NCI-H2227 (cell line): ENCODE results near the gene GALNTL6.

ENCODE experiments used
- DNase-seq: peaks from one replicate; lab custom pipeline; 2025; ENCODE audit not compliant: unreplicated experiment; lab: John Stamatoyannopoulos, UW

Gene GALNTL6

GRCh38 chr4:171876636-171877035 is 63.4 kb downstream of the GALNTL6 start:
- no peak for DNase-seq

GRCh38 chr4:171880136-171880535 is 66.9 kb downstream of the GALNTL6 start:
- no peak for DNase-seq

- DNase-seq, result no peak
These were observed 76.5 kb downstream of the GALNTL6 start for GRCh38 chr4:171889681-171890080.

GRCh38 chr4:171891038-171891437 is 77.8 kb downstream of the GALNTL6 start:
- DNase-seq, result no peak

DNA sequence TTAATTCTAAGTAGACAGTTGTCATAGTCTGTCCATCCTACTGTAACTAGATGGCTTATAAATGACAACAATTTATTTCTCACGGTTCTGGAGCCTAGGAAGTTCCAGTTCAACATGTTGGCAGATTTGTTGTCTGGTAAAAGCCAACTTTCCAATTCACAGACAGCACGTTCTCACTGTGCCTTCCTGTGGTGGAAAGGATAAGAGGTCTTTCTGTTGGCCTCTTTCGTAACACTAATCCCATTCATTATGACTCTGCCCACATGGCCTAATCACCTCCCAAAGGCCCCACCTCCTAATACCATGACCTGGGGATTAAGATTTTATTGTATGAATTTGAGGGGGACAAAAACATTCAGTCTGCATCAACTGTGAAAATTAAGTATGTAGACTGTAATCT is 83.2 kb downstream of the GALNTL6 start:
- DNase-seq, result no peak

DNA sequence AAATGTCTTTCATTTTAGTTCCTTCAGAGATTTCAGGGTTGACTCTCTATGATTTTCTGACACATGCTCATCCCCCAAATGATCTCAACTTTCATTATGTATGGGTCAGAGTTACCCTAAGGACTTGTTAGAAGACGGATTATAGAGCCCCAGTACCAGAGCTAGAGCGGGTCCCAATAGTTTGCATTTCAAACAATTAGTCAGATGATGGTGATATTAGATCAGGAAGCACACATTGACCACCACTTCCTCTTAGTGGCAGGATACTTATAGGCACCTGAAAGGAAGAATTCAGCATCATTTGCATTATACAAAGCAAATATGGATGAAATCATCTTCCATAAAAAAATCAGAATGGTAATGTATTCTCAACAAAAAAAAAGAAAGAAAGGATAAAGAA is 106.1 kb downstream of the GALNTL6 start:
- DNase-seq, result no peak

- no peak for DNase-seq
These were observed 107.7 kb downstream of the GALNTL6 start for GRCh38 chr4:171920901-171921300.

- DNase-seq, result no peak
These were observed 111.7 kb downstream of the GALNTL6 start for GRCh38 chr4:171924746-171925376.

- DNase-seq, result no peak
These were observed 115.1 kb downstream of the GALNTL6 start for GRCh38 chr4:171928336-171928735.

DNA sequence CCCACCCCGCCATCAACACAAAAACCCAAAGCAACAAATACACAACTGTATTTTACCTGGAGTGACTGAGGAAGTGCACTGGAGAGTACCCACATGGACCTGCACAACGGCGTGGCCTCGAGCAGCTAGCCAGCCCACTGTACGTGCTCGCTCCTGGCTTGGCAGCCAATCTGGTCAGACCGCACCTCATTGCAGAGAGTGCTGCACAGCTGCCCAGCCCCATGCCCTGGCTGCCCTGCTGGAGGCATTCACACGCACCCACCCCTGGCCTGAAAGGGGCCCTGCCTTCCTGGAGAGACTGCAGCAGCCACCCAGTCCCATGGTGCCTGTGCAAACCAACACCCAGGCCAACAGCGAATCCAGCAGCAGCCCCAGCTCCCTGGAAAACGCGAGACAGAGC is 116.3 kb downstream of the GALNTL6 start:
- DNase-seq, result no peak

DNA sequence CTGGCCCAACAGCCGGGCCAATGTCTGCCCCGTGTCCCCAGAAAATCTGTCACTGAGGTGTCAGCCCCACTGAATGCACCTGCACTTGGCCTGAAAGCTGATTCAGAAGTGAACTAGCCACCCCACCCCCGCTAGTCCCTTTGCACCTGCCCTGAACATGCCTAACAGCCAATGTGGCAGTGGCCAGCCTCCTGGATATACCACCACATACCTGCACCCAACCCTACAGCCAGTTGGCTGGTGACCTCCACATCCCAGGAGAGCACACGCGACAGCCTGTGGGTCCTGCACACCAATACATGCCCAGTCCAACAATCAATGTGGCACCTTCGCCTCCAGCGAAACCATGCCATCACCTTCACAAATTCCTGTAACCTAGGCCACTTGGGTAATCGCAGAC is 116.7 kb downstream of the GALNTL6 start:
- DNase-seq, result no peak

- DNase-seq, result no peak
These were observed 119.0 kb downstream of the GALNTL6 start for GRCh38 chr4:171932238-171932637.

DNA sequence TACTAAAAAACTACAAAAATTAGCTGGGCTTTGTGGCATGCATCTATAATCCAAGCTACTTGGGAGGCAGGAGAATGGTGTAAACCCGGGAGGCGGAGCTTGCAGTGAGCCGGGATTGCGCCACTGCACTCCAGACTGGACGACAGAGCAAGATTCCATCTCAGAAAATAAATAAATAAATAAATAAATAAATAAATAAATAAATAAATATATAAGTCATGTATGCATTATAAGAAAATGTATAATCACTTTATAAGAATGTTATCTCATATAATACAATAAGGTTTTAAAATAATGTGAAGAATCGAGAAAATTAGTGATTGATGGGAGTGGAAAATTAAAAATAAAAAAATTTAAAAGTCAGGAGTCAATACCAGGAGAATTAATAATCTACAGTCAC is 127.5 kb downstream of the GALNTL6 start:
- no peak for DNase-seq

GRCh38 chr4:171947400-171947799 is 134.2 kb downstream of the GALNTL6 start:
- no peak for DNase-seq

- DNase-seq, result no peak
These were observed 134.8 kb downstream of the GALNTL6 start for GRCh38 chr4:171948038-171948437.

- no peak for DNase-seq
These were observed 141.4 kb downstream of the GALNTL6 start for GRCh38 chr4:171954650-171955049.

DNA sequence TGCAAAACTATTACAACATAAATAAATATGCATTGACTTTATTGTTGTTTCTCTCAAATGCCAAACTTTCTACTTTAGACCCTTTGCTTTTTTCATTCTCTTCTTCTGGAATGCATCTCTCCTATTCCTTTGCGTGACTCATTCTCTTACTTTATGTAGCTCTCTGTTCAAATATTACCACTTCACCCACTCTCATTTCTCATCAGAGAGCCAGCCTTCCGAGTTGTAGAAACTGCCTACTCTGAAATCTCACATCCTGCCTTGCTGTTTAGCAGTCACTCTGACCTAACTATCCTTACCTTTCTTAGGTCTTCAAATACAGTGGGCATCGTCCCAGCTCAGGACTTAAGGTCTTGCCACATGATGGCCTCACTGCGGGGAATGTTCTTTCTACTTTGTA is 143.5 kb downstream of the GALNTL6 start:
- DNase-seq, result no peak

- DNase-seq, result no peak
These were observed 148.9 kb downstream of the GALNTL6 start for GRCh38 chr4:171962110-171962509.

- no peak for DNase-seq
These were observed 153.2 kb downstream of the GALNTL6 start for GRCh38 chr4:171966356-171966755.

DNA sequence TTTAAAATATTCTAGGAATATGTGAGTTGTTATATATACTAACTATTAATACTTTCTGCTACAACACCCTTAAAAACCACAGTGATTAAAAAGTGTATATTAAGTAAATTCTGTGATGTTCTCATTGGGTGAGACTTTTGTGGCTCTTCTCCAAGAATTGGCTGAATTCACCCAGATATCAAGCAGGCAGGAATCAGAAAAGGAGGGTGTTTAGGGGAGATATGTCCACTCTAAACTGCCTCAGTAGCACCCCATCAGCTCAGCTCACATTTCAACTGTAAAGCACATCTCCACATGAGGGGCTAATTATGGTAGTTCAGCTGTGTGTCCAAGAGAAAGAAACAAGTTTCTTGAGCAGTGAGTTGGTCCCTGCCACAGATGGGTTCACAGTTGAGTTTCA is 165.0 kb downstream of the GALNTL6 start:
- no peak for DNase-seq

DNA sequence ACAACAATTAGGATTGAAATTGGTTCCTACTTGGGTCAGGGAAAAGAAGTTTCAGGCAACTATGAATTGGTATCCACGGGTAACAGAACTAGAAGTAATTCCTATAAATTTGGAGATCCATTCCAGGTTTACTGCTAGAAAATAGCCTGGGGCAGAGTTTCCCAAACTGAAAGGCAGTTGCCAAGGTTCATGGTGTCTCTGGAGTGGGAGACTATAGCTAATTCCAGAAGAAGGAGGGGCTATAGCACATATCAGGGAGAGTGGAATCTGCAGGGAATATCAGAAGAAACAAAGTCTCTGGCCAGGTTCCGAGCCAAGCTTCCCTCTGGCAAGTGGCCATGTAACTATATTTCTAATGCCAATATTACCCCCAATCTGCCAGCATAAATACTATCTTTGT is 166.3 kb downstream of the GALNTL6 start:
- no peak for DNase-seq

- no peak for DNase-seq
These were observed 168.0 kb downstream of the GALNTL6 start for GRCh38 chr4:171981185-171981584.
